ENCODE data around the gene MAMSTR.

GRCh38 chr19:48724796-48725753 is 5.5 kb upstream of the MAMSTR start:
- TF ChIP-seq CTCF (IDR thresholded peaks at IDR 0.05; ENCODE audit: low read depth, low read length, poor library complexity, severe bottlenecking) (no peak), EZH2phosphoT487 (IDR thresholded peaks at IDR 0.05; ENCODE audit: borderline replicate concordance, low read length) (no peak)

Measured in DOHH2 (cell line).